K562 (cell line): ENCODE measurements around the gene VAT1L.

Source experiments
- GABPB1 ChIP-seq: sonication (generic); formaldehyde crosslinking; IDR thresholded peaks from 2 replicates; pipeline ENCODE4 v1.8.0; 2022; ENCODE audit warnings: mild to moderate bottlenecking, missing genetic modification reagents
- GATAD2A ChIP-seq: fragments of 450-650 bp; IDR thresholded peaks from 2 replicates; pipeline ENCODE4 v1.6.1; 2017
- HDAC1 ChIP-seq, 2 experiments: fragments of 450-650 bp; IDR thresholded peaks; 2 replicates each; pipeline ENCODE4 v1.6.1; 2016 to 2017; ENCODE audit warnings: inconsistent platforms in 1 of 2, mild to moderate bottlenecking in 1 of 2, moderate library complexity in 1 of 2
- HNRNPK ChIP-seq: fragments of 200-400 bp; formaldehyde crosslinking; IDR thresholded peaks from one replicate; pipeline ENCODE4 v1.6.1; 2018; ENCODE audit warnings: mild to moderate bottlenecking, low read depth, low read length; ENCODE audit not compliant: poor library complexity, severe bottlenecking
- KDM1A ChIP-seq, 2 experiments: fragments of 450-650 bp; IDR thresholded peaks; 2 replicates each; pipeline ENCODE4 v1.6.1; 2016; ENCODE audit warnings: mild to moderate bottlenecking in 2 of 2
- PHF20 ChIP-seq: fragments of 450-650 bp; IDR thresholded peaks from 2 replicates; pipeline ENCODE4 v1.6.1; 2018; ENCODE audit not compliant: partially characterized antibody
- POLR2A ChIP-seq: fragments of 450-650 bp; conservative IDR thresholded peaks from 2 replicates; pipeline ENCODE4 v1.6.1; 2016
- POLR2AphosphoS5 ChIP-seq: IDR thresholded peaks from 2 replicates; pipeline ENCODE4 v1.6.1; 2011; ENCODE audit warnings: mild to moderate bottlenecking, low read depth, low read length, moderate library complexity; ENCODE audit not compliant: control insufficient read depth, insufficient read depth
- YY1 ChIP-seq, 3 experiments: IDR thresholded peaks; 2 replicates each; pipeline ENCODE4 v1.6.1; 2011; ENCODE audit warnings: low read length in 2 of 3, mild to moderate bottlenecking in 2 of 3, moderate library complexity in 2 of 3, borderline replicate concordance in 1 of 3, control low read depth in 1 of 3, low read depth in 1 of 3; ENCODE audit not compliant: insufficient read depth in 3 of 3, insufficient replicate concordance in 2 of 3, control insufficient read depth in 1 of 3, insufficient read length in 1 of 3; ENCODE audit errors: extremely low read depth in 1 of 3
- ZNF324 ChIP-seq: fragments of 250-450 bp; sonication (Bioruptor Pico); IDR thresholded peaks from 2 replicates; pipeline ENCODE4 v1.4.0; 2020; ENCODE audit warnings: mild to moderate bottlenecking
- ZNF830 ChIP-seq: fragments of 250-450 bp; sonication (Bioruptor Pico); IDR thresholded peaks from 2 replicates; pipeline ENCODE4 v1.5.0; 2021; ENCODE audit warnings: mild to moderate bottlenecking
- TF ChIP-seq, protein P1 (sequence below): sonication (generic); formaldehyde crosslinking; IDR thresholded peaks from 2 replicates; pipeline ENCODE4 v1.8.0; 2023; ENCODE audit warnings: mild to moderate bottlenecking, missing genetic modification reagents
- TF ChIP-seq, protein P2 (sequence below): fragments of 250-450 bp; sonication (Bioruptor Pico); IDR thresholded peaks from 2 replicates; pipeline ENCODE4 v1.8.0; 2021; ENCODE audit warnings: moderate library complexity, mild to moderate bottlenecking, inconsistent platforms
- TF ChIP-seq, protein P3 (sequence below), 3 experiments: IDR thresholded peaks in 2 of 3; conservative IDR thresholded peaks in 1 of 3; 2 replicates each; pipeline ENCODE4 v1.5.1; 2011 to 2012; ENCODE audit warnings: low read length in 3 of 3, mild to moderate bottlenecking in 3 of 3, control low read depth in 2 of 3, improper control_type of control experiment in 1 of 3, inconsistent platforms in 1 of 3, low read depth in 1 of 3, mixed read lengths in 1 of 3, moderate library complexity in 1 of 3; ENCODE audit not compliant: insufficient read depth in 2 of 3

DNA sequence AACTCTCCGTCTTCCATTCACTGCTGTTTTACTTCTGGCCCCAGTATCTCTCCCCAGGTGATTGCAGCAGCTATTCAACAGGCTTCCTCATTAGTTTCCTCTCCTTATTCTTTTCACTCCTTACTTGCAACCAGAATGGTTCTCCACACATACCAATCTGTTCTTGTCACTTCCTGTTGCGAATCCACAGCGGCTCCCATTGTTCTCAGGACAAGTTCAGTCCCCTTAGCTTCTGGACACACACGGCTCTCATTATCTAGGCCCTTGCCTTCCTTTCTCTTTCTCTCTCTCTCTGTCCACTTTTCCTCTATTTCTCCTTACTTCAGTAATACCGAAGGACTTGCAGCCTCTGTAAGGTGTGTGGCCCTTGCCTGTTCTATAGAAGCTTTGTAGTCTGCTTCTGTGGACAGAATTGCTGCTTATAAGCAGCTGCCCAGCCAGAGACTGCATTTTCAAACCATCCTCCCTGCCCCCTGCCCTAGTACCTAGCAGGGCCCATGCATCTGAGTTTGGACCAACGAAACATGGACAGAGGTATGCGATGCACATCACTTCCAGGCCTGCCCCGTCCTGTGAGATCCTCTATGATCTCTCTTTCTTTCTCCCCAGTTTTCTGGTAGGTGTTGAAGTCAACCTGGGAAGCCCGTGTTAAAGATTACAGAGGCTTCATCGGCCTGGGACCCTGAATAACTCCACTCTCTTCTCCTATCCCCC is 45.7 kb downstream of the VAT1L start:
- TF ChIP-seq GABPB1 (CRISPR knock-in tag) (no peak), ZNF830 (no peak), POLR2AphosphoS5 (no peak), PHF20 (no peak), HNRNPK (no peak), KDM1A (IDR thresholded peaks at IDR 0.05) (no peak), HDAC1 (IDR thresholded peaks at IDR 0.05) (no peak), POLR2A (no peak), ZNF324 (no peak), YY1 (IDR thresholded peaks at IDR 0.05; ENCODE audit: borderline replicate concordance in 1 of 3, control insufficient read depth in 1 of 3, extremely low read depth in 1 of 3, insufficient read depth in 3 of 3, insufficient read length in 1 of 3, insufficient replicate concordance in 2 of 3, low read depth in 1 of 3, low read length in 2 of 3) (no peak), GATAD2A (no peak)
- TF ChIP-seq, protein P1, sequence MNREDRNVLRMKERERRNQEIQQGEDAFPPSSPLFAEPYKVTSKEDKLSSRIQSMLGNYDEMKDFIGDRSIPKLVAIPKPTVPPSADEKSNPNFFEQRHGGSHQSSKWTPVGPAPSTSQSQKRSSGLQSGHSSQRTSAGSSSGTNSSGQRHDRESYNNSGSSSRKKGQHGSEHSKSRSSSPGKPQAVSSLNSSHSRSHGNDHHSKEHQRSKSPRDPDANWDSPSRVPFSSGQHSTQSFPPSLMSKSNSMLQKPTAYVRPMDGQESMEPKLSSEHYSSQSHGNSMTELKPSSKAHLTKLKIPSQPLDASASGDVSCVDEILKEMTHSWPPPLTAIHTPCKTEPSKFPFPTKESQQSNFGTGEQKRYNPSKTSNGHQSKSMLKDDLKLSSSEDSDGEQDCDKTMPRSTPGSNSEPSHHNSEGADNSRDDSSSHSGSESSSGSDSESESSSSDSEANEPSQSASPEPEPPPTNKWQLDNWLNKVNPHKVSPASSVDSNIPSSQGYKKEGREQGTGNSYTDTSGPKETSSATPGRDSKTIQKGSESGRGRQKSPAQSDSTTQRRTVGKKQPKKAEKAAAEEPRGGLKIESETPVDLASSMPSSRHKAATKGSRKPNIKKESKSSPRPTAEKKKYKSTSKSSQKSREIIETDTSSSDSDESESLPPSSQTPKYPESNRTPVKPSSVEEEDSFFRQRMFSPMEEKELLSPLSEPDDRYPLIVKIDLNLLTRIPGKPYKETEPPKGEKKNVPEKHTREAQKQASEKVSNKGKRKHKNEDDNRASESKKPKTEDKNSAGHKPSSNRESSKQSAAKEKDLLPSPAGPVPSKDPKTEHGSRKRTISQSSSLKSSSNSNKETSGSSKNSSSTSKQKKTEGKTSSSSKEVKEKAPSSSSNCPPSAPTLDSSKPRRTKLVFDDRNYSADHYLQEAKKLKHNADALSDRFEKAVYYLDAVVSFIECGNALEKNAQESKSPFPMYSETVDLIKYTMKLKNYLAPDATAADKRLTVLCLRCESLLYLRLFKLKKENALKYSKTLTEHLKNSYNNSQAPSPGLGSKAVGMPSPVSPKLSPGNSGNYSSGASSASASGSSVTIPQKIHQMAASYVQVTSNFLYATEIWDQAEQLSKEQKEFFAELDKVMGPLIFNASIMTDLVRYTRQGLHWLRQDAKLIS (CRISPR knock-in tag): no peak
- TF ChIP-seq, protein P2, sequence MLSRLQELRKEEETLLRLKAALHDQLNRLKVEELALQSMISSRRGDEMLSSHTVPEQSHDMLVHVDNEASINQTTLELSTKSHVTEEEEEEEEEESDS (CRISPR knock-in tag): no peak
- TF ChIP-seq, protein P3, sequence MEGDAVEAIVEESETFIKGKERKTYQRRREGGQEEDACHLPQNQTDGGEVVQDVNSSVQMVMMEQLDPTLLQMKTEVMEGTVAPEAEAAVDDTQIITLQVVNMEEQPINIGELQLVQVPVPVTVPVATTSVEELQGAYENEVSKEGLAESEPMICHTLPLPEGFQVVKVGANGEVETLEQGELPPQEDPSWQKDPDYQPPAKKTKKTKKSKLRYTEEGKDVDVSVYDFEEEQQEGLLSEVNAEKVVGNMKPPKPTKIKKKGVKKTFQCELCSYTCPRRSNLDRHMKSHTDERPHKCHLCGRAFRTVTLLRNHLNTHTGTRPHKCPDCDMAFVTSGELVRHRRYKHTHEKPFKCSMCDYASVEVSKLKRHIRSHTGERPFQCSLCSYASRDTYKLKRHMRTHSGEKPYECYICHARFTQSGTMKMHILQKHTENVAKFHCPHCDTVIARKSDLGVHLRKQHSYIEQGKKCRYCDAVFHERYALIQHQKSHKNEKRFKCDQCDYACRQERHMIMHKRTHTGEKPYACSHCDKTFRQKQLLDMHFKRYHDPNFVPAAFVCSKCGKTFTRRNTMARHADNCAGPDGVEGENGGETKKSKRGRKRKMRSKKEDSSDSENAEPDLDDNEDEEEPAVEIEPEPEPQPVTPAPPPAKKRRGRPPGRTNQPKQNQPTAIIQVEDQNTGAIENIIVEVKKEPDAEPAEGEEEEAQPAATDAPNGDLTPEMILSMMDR (IDR thresholded peaks at IDR 0.05 in 2 of 3, conservative IDR thresholded peaks at IDR 0.05 in 1 of 3; ENCODE audit: insufficient read depth in 2 of 3, low read depth in 1 of 3, low read length in 3 of 3): no peak
